Activated CD4-positive, CD25-positive, alpha-beta regulatory T cell treated with anti-CD3 and anti-CD28 coated beads, Interleukin-2, amount 50 U/mL, for 24 hours (primary cell): ENCODE data around the gene PSMB7.

Experiments
- ATAC-seq, 2 donors: fragments of 150-1000 bp; cut with Tn5 transposase; one replicate each; pipeline ENCODE4 v1.10.0; 2021; ENCODE audit warnings: mild to moderate bottlenecking in 1 of 2, moderate library complexity in 1 of 2

The PSMB7 gene

DNA sequence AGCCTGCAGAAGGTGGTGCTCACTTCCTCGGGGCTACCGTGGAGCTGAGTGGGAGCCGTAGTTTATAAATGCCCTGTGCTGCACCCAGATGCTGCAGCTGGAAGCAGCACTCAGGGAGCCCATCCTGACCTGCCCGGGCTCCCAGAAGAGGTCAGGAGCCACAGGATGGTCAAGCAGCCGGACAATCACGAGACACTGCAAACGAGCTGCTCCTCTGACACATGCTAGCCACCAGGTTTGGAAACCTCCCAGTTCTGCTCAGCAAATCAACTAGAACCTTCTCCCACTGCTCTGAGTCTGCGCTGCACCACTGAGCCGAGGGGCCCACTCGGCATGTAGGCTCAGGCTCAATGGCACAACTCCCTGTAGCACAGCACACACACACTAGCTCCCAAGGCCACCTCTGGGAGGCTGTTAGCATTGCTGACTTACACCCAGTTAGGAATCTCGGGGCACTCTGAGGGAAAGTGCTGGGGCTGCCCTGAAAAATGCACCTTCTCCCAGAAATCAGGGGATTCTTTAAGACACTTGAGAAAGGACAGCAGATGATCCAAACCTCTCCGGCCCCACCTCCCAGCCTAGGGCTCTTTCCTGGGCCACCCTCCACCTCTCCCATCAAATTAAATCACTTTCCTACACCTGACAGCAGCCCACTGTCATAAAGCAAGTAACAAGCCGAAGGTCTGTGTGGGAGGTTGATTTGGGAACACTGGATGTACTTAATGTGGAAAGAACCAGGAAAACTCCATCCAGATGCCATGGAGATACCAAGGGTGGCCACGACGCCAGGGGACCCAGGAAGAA, 59.1 kb downstream of the PSMB7 start:
- ATAC-seq = no peak

DNA sequence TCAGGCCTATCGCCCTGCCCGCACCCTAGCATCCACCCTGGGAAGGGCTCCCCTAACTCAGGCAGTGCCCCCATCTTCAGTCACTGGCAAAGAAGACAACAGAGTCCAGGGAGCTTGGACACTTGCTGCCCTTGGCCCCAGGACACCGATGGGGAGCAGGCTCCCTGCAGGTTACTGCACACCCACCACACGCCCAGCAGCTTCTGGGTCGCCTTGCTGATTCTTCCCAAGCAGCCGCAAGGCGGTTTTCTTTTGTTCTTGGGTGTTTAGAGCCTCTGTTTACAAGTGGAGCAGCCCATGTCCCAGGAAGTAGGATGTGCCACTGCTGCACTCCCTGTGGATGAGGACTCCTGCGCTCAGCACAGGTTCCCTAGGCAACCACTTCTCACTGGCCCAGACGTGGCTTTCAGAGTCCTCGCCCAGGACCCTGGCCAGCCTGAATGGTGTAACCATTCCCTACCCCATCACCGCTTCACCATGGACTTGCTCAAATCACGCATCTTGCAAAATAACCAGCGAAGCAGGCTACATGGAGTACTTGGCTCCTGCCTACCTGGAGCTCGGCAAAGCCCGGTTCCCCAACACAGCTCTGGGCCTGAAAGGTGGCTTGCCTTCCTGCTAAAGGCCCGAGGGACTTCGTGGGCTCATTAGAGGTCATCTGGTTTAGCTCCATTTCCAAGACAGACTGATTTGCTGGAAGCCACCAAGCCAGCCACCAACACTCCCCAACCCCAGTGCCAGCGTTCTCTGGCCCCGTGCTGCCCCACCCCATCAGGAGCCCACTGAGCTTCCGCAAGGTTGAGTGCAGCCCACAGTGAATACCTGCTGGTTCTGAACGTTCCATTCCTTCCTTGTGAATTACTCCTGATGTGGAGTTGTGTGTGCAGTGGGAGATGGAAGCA, 60.0 kb downstream of the PSMB7 start:
- ATAC-seq = no peak

DNA sequence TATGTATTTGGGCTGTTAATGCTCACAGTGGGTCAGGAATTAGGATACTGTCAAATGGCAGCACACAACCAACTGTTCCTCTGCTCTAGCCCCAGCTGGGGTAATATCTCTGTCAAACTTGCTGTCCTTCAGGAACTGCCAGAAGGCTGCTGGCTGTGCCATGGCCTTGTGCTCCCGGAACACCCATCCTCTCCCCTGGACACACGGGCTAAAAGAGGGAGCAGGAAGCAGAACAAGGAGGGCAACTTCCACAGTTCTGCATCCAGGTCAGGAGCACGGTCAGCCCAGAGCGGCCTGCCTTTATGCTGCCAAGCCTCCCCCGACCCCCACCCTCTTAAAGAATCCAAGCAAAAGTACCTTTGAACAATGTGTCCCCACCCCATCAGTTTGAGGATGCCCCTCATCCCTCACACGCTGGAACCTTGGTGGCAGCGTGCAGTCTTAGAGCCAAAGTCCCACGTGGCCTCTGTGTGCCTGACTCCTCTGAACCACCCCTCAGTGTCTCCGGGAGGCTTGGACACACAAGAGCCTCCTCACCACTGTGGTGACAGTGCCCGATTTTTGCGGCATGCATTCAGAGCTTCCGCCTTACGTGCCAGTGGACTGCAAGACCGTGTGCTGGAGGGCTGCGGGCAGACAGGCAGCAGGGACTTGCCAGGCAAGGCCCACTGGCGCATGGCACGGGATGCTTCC, 60.8 kb downstream of the PSMB7 start:
- ATAC-seq = no peak

DNA sequence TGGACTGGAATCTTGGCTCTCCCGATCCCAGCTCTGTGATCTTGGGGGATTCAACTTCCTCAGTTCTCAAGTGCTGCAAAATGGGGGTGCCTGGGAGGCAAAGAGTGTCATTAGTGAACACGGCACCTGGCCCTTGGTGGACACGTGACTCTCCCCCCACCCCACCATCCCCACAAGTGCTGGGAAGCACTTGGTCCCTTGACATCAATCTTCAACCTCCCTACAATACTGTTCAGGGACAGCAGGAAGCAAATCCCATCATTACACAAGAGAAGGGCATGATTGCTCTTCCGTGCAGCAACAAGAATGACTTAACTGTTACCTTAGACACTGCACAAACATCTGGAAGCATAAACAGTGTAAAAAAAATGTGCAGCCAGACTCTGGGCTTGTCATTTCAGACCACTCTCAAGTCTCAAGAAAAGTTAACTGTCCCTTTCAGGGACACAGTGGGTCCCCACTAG, 61.4 kb downstream of the PSMB7 start:
- no peak for ATAC-seq

DNA sequence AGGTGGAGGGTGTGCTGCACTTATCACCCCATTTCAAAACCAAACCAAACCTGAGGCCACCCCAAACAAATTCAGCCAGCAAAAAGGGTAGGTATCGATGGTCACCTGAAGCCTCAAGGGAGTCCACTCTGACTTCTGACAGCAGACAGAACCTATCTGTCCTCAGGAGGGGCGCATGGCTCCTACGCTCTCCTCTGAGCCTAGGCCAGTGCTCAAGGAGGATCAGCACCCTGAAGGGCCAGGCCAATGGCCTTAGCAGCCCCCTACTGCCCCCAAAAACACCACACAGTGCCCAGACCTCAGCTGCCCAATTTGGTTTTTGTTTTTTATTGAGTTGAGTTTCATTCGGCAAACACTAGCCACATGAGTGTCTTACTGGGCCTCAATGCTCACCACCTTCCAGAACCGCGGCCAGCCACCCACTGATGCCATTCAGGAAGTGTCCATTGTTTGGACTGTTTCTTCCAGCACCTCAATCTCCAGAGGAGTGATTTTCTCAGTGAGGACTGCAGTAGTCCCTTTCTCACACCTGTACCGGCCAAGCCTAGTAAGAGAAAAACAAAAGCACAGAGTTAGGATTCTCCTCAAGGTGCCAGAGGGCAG, 62.0 kb downstream of the PSMB7 start:
- no peak for ATAC-seq

DNA sequence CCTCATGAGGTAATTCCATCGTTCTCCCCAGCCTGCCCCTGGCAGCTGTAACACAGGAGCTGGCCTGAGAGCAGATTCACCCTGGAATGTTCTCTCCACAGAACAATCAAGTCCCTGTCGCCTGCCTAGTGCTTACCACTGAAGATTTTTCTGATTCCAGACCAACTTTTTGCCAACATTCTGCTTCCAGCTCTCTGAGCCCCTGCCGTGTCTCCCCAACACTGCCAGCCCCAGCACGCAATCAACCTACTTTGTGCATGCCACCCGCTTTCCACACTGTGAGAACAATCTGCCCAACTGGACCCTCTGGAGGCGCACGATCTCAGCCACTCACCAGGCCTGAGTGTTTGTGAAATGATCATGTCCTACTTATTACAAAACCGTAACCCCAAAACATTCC, 62.6 kb downstream of the PSMB7 start:
- ATAC-seq = no peak

GRCh38 chr9:124351672-124352468, 63.4 kb downstream of the PSMB7 start:
- no peak for ATAC-seq

DNA sequence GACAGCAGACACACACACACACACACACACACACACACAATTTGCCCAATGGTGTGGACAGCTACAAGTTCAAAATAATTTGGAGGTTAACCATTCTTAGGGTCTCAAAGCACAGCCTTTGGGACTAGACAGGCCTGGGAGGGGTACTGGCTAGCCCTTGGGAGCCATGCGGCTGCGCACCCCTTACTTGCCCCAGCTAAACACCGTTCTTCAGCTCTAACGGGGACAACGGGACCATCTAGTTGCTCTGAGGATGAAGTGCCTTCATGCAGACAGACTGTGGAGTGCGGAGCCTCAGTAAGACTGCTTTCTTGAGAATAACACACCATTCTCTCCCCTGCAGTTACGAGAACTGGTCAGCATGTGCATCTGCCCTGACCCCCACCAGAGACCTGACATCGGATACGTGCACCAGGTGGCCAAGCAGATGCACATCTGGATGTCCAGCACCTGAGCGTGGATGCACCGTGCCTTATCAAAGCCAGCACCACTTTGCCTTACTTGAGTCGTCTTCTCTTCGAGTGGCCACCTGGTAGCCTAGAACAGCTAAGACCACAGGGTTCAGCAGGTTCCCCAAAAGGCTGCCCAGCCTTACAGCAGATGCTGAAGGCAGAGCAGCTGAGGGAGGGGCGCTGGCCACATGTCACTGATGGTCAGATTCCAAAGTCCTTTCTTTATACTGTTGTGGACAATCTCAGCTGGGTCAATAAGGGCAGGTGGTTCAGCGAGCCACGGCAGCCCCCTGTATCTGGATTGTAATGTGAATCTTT, 64.6 kb downstream of the PSMB7 start:
- ATAC-seq = no peak

- ATAC-seq = no peak
Observed at GRCh38 chr9:124349675-124350493, 65.4 kb downstream of the PSMB7 start.

GRCh38 chr9:124349267-124349666, 66.0 kb downstream of the PSMB7 start:
- no peak for ATAC-seq

DNA sequence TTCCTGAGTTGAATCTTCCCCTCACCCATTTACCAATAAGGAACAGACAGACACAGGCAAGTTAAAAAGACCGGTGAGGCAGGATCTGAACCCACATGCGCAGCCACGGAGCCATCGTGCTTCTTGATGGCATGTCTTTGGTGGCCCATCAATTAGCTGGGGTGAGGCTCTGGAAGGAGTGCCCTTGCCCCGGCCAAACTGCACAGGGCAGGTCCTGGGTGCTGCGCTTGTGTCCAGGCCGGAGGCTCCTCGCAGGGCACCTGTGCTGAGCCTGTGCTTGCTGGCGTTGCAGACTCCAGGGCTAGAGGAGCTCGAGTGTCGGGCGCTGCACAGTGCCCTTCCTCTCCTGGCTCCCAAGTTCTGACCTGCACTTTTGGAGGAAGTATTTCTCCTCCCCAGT, 66.4 kb downstream of the PSMB7 start:
- ATAC-seq = no peak

DNA sequence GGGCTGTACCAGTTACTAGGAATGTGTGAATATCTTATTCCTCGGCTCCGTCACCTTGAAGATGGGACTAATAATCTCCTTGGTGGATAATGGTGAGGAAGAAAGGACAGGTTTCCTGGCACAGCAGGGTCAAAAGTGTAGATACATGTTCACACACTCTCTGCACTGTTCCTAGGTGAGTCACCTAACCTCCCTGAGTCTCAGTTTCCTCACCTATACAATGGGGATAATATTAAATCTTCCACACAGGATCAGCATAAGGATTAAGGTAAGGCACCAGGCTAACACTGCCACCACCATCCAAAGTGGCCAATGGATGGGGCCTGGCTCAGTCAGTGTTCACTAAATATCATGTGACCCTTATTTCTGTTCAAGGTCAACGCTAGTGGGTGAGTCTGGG, 66.9 kb downstream of the PSMB7 start:
- ATAC-seq = no peak

DNA sequence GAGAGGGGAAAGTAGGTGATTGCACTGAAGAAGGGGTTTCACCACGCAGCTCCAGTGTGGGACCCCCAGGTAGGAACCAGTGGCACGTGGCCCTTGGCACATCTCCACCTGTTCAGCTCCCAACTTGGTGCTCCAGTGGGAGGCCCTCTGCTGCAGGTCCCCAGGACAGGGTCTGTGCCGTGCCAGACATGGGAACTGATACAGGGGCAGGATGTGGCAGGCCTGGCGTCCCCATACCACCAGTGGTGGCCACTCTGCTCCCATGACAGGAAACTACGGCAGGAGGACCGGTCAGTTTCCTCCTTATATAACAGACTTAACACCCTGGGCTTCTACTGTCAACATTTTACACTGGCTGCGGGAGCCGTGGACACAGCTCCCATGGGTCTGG, 67.3 kb downstream of the PSMB7 start:
- ATAC-seq = no peak

DNA sequence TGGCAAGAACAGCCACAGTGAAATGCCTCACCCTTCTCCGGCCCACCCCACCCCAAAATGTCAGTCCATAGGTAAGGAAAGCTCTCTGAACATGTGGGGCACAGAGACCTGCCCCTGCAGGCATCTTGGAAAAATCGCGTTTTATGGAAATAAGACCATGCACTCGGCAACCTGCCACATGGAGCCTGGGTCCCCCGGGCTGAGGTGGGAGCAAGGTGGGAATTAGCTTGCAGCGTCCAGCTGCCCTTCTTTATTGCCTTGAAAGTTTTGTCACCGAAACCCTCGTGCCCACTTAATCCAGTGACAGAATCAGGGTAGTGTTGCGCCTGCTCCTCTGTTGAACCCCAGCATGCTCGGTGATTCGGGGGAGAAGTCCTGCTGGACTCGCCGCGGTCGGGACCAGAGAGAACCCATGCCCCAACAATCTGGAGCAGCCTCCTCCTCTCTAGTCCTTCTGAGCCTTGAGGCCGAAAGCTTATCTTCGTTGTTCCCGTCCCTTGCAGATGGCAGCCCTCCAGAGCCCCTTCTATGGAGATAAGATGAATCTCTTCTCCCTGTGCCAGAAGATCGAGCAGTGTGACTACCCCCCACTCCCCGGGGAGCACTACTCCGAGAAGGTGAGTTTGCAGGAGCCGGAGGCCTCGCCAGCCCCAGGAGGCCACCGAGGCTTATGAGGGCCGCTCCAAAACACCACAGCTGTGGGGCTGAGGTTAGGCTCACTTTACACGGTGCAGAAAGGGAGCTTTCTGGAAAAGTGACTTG, 67.9 kb downstream of the PSMB7 start:
- no peak for ATAC-seq

- ATAC-seq = no peak
Observed at GRCh38 chr9:124346347-124347163, 68.7 kb downstream of the PSMB7 start.

- no peak for ATAC-seq
Observed at GRCh38 chr9:124345751-124346281, 69.4 kb downstream of the PSMB7 start.

DNA sequence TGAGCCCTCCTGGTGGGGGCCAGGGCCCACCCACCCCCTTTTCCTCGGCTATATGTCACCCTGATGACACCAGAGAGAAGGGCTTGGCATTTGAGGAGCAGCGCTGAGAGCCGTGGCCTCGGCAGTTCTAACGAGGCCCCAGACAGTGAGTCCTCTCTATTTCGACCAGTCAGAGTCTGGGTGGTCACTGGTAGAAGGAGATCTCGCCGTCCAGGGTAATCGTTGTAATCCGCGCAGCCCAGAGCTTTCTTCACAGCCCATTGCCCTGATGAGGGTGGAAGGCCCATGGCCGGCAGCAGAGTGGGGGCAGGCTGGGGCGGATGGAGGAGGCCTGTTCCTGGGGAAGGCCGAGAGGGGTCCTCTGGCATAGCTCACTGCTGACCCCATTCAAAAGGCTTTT, 70.2 kb downstream of the PSMB7 start:
- ATAC-seq = no peak
